NCI-H2081 treated with DMSO at 0.1 percent for 48 hours (cell line): Measurements from ENCODE around the gene S1PR2.
"Not testable (repeated sequence)": the region's sequence is repeated elsewhere in the genome, so short reads cannot be mapped to it uniquely, and the experiment has no call there.

ENCODE experiments used
- DNase-seq: peaks from one replicate; lab custom pipeline; 2025; lab: John Stamatoyannopoulos, UW

S1PR2 gene

DNA sequence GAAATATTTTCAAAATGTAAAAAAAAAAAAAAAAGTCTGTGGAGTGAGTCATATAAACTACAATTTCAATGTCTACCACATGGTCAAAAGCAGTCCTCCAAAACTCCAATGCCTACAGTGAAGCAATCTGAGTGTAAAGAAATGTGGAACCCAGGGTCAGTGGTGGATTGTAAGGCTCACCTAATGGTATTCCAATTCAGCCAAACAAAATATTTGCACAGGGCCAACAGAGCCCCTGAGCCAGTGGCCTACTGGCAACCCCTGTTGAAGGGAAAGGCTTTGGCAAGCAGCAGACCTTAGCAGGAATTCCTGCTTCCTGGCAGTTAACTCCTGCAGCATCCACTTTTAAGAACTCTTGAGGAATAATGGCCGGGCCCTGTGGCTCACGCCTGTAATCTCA, 39.8 kb downstream of the S1PR2 start:
- no peak for DNase-seq

DNA sequence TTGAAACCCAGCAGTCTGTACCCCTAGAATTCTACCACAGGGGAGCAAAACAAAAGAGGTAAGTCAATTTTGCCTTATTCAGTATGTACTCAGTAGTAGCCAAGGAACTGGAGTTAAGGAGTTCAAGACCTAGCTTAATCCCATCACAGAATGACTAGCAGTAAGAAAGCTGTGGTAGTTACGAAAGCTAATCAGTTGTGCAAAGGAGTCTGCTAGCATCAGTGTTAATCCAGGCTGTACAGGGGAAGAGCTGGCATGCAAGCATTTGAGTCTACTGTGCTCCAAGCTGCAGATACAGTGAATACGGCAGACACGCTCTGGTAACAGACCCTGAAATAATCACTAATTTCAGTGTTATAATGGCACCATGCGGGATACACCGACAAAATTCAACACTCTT, 41.1 kb downstream of the S1PR2 start:
- DNase-seq = no peak

DNA sequence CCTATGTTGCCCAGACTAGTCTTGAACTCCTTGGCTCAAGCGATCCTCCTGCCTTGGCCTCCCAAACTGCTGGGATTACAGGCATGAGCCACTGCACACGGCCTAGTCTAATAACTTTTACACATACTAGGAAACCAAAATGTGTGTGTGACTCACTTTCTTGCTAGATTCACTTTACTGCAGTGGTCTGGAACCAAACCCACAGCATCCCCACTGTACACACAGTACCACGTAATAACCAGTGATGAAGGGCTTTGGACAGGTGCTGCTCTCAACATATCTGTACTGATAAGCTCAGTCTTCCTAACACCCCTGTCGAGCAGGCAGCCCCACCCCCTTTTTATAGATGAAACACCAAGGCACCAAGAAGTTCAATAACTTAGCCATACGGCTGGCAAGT, 41.5 kb downstream of the S1PR2 start:
- no peak for DNase-seq

DNA sequence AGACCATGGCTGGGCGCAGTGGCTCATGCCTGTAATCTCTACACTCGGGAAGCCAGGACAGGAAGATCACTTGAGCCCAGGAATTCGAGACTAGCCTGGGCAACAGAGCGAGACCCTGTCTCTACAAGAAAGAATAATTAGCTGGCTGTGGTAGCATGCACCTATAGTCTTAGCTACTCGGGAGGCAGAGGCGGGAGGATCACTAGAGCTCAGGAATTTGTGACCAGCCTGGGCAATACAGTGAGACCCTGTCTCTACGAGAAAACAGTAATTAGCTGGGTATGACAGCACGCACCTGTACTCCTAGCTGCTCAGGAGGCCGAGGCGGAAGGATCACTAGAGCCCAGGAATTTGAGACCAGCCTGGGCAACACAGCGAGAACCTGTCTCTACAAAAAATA, 43.8 kb downstream of the S1PR2 start:
- DNase-seq = no peak

DNA sequence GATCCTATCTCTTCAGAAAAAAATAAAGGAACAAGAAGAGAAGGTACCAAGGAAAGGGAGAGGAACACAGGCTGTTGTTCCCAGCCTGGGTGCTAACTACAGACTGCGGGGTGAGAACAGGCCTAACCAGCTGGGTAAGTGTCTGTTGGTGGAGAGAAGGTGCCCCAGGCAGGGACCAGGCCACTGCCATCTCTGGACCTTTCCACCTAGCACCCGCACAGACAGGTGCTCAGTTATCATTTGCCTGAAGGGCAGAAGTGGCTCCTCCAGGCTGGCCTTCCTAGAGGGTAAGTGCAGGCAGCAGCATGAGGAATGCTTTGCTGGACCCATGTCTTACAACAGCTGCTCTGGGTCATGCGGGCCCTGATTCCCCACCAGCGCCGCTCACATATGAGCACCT, 46.5 kb downstream of the S1PR2 start:
- DNase-seq = no peak

DNA sequence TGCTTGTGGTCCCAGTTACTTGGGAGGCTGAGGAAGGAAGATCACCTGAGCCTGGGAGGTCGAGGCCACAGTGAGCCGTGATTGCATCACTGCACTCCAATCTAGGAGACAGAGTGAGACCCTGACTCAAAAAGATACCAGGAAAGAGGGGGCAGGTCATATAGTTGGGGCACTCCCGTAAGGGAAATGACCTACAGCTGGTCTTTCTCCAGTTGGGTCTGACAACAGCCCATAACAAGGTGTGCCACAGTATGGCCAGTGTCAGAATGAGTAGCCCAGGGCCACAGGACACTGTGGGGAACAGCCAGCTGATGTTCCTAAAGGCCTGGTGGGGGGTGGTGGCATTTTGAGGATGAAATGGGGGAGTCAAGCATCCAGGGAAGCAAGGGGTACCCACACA, 47.2 kb downstream of the S1PR2 start:
- DNase-seq = no peak

DNA sequence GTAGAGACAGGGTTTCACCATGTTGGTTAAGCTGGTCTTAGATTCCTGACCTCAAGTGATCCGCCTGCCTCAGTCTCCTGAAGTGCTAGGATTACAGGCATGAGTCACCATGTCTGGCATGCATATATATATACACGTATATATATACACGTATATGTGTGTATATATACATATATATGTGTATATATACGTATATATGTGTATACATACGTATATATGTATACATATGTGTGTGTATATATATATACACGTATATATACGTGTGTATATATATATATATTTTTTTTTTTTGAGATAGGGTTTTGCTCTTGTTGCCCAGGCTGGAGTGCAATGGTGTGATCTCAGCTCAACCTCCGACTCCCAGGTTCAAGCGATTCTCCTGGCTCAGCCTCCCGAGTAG, 48.3 kb downstream of the S1PR2 start:
- no peak for DNase-seq

DNA sequence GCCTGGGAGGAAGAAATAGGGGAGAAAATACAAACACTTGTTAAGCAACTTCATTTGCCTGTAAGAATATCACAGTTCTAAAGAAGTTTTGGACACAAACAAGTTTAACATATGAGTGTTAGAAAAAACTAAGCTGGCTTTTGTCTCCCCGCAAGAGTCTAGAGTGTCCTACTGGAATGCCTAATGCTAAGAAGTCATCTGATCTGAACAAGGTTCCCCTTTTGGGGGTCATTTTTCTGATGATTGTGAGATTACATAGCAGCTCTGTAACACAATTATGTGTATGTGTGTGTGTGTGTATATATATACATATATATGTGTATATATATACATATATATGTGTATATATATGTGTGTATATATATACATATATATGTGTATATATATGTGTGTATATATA, 49.1 kb downstream of the S1PR2 start:
- DNase-seq = no peak

DNA sequence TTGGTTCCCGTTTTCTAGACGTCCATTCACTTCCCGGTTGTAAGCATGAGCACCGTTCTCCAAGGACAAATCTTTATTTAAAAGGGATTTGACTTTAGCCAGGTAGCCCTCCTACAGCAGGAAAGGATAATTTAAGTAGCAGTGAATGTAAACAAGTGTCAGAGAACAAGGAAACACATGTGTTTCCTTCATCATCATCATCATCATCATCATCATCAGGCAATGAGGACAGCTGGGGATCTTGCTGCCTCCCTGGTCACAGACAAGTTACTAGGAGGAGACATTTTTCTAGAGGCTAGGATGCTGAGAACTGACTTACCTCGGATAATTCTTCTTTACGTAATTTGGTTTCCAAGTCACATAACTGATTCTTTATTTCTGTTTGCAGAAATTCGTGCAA, 50.7 kb downstream of the S1PR2 start:
- DNase-seq = no peak

DNA sequence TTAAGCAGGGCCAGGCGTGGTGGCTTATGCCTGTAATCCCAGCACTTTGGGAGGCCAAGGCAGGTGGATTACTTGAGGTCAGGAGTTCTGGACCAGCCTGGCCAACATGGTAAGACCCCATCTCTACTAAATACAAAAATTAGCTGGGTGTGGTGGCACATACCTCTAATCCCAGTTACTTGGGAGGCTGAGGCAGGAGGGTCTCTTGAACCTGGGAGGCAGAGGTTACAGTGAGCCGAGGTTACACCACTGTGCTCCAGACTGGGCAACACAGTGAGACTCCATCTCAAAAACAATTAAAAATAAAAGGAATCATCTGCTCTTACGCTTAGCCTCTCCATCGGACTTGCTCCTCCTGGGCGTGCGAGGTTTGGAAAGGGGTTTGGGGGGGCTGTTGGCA, 51.1 kb downstream of the S1PR2 start:
- not testable (repeated sequence) for DNase-seq

DNA sequence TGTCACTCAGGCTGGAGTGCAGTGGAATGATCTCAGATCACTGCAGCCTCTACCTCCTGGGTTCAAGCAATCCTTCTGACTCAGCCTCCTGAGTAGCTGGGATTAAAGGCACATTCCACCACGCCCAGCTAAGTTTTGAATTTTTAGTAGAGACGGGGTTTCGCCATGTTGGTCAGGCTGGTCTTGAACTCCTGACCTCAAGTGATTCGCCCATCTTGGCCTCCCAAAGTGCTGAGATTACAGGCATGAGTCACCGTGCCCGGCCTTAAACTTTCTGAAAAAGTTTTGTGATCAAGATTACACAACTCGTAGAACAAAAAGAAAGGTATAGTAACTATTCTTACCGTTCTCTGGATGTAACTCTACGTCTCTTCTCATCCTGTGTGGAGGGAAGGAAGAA, 57.6 kb downstream of the S1PR2 start:
- DNase-seq = no peak
